Smooth muscle cell of the brain vasculature (primary cell): ENCODE data around the gene TBC1D8.

Source experiments
- DNase-seq: peaks from one replicate; pipeline ENCODE4 v3.0.0-alpha.2; 2012; ENCODE audit warnings: low read depth, low spot score

Gene TBC1D8

DNA sequence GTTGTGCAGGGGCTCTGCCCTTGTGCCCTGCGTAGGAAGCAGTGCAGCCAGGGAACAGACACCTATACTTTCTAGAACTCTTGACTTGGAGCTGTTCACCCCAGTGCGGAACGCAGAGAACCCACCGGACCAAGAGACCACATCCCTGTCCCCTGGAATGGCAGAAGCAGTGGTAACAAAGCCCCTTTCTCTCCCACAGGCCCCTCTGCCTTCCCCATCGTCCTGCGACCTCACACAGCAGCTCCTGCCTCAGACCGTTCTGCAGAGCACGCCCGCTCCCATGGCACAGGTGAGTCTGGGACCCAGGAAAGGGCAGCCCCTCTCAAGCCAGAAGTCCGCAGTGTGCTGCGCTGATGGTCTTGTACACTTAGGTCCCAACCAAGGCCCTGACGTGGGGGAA lies 173.7 kb downstream of the TBC1D8 start:
- no peak for DNase-seq

GRCh38 chr2:100976645-100977391 lies 174.4 kb downstream of the TBC1D8 start:
- no peak for DNase-seq

DNA sequence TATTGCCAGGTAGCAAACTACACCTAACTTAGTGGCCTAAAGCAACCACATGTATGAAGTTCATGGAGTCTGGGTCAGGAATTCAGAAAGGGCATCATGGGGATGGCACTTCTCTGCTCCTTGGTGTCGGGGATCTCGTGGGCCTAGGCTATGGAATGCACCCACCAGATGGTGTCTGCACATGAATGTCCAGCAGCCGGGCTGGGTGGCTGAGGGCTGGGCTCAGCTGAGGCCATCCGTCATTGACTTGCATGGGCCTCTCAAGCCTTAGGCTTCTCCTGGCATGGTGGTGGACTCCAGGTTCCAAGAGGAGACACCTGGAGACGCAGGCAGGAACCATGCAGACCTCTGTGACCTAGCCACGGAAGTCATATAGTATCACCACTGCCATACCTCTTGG lies 175.1 kb downstream of the TBC1D8 start:
- DNase-seq: no peak

DNA sequence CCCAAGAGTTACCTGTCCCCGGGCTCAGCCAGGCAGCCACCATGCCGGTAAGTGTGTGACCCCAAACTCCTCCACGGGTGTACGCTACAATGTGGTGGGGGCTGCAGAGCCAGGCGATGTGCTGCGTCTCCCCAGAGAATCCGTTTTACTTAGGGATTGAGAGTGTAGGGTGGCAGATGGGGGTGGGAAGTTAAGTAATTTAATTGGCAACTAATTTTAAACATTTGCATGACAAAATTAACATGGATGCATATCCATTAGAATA lies 175.7 kb downstream of the TBC1D8 start:
- DNase-seq: no peak

GRCh38 chr2:100974712-100975520 lies 176.3 kb downstream of the TBC1D8 start:
- DNase-seq: no peak

GRCh38 chr2:100972452-100972851 lies 178.7 kb downstream of the TBC1D8 start:
- no peak for DNase-seq

GRCh38 chr2:100971221-100971620 lies 180.0 kb downstream of the TBC1D8 start:
- no peak for DNase-seq

DNA sequence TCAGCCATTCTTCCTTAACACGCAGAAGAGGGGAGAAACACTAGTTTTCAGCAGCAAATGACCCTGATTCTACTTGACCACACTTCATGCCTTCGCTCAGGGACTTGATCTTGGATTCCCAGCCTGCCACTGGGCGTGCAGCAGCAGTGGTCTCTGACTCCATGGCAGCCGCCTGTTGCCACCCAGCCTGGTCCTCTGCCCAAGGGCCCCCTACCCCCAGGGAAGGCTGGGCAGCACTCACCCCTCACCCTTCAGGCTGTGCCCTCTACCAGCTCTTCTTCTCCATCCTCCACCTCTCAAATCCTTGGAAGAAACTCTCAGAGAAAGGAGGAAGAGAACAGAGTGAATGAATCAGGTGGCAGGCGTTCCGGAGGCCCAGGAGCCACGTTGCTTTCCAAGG lies 181.2 kb downstream of the TBC1D8 start:
- DNase-seq: no peak

DNA sequence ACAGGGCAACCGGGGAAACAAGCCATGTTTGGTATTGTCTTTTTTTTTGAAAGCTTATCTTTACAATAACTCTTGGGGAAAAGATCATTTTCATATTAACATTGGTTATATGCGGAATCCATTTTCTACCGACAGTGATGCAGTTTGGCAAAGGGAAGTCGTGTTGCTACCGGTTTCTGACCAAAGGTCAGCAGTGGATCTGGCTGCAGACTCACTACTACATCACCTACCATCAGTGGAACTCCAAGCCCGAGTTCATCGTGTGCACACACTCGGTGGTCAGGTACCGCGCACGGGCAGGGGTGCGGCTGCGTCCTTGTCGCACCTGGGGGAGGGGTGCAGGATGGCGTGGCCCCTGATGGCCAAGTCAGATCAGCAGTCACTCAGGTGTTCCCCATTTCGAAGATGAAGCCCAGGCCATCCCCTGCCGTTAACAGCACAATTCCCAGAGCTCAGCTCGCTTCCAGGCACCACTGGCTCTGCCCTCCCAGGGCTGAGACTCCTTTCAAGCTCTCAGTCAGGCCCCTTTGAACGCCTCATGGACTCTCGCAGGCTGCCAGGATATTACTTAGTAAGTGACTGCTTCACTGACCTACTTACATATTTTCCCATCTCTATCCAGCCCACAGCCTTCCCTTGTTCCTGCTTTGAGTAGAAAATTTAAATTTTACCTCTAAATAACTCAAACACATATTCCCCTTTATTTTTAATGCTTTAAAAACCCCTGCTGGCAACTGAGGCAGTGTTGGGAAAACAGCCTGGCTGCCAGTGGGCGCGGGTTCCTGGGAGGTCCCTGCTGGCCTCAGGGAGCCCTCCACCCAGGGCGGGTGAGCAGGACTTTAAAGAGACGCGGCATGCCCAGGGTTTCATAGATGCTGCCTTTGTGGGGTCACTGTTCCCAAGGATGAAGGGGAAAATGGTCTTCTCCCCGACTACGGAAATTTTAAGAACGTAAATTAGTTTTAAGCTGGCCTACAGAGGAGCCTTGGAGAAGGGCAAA lies 182.7 kb downstream of the TBC1D8 start:
- no peak for DNase-seq

GRCh38 chr2:100967716-100968115 lies 183.5 kb downstream of the TBC1D8 start:
- no peak for DNase-seq

- DNase-seq: no peak
Observed at GRCh38 chr2:100965596-100965995, 185.6 kb downstream of the TBC1D8 start.

- DNase-seq: no peak
Observed at GRCh38 chr2:100964681-100965169, 186.5 kb downstream of the TBC1D8 start.

GRCh38 chr2:100964222-100964621 lies 187.0 kb downstream of the TBC1D8 start:
- DNase-seq: no peak

DNA sequence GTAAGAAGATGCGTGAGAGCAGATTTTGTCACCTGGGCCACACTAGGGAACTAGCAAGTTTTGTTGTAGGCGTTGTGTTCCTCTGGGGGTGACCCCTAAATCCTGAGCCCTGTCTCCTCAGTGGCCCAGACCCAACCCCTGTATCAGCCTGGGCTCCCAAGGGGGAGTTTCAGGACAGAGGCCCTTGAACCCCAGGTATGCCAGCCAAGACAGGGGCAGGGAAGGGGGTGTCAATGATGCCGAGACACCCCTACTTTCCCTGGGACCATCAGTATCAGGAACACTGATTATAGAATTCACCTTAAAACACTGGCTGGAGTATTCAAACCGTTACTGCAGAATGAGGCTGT lies 188.2 kb downstream of the TBC1D8 start:
- DNase-seq: no peak

DNA sequence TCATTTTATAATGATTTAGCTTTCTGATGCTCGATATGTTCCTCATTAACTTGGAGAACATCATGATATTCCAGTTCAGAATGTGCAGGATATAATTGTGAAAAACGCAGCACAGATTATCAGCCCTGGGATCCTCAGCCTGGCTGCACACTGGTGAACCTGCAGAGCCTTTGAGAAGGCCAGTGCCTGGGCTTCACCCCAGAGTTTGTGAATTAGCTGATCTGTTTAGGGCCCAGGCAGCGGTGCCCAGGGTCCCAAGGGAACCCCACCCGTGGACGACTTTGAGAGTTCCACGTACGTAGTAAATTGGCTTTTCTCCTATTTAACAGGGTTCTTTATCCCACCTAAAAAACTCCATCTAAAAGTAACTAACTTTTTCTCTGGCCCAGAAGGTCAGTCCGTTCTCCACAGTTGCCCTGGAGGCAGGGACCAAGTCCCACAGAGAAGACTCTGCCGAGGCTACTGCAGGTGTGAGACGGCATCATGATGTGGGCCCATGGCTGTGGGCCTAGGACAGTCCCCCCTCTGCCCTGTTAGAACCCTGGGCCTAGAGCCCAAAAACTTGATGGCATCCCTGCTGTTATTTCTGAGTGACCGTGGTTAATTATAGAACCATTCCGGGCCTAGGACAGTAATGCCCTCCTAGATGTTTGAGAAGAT lies 188.7 kb downstream of the TBC1D8 start:
- DNase-seq: no peak

DNA sequence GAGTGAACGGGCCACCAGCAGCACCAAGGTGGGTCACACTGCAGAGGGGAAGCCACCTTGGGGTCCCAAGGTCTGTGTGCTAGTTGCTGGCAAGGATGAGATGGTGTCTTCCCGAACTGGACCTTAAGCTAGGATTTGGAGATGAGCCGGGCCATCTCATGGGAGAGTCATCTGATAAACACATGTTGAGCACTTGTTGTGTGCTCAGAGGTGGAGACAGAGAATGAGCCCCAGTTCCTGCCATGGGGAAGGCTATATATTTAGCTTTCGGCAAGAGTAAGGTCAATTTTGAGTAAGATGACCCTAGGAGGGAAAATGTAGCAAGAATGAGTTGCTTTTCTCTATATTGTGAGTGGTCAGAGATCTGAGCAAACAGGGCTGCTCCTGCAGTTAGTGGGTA lies 190.5 kb downstream of the TBC1D8 start:
- no peak for DNase-seq

DNA sequence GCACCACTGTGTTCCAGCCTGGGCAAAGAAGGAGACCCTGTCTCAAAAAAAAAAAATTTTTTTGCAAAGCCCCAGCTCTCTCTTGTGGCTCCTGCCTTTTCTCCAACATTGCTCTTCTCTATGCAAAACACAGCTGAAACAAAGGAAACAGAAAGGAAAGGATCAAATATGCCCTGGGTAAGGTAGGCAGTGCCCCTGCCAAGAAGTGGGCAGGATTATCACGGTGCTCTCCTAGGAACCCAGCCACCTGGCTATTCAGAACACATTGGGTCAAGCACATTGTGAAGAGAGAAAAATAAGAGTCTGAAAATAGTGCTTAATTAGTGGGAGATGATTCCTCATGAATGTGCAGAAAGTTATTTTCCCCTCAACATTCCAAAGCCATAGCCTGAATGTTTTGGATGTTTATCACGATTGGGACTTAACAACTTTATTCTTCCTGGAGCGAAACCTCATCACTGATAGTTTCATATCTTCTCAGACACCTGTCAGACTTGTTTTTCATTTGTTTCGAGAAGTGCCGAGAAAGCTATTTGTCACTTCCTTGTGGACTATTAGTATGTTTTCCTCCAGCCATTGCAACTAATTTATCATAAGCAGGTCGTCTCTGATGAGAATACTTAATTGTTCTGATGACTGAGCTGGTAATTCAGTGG lies 191.8 kb downstream of the TBC1D8 start:
- DNase-seq: no peak

GRCh38 chr2:100957996-100958653 lies 193.1 kb downstream of the TBC1D8 start:
- DNase-seq: no peak
